Testis (tissue), 2 donors: Measurements from ENCODE around the gene CCL26.

Source experiments
- CTCF ChIP-seq, 3 experiments: fragments of 450-650 bp in 2 of 3; fragments of 200-600 bp in 1 of 3; sonication (generic) in 1 of 3; IDR thresholded peaks; one replicate each; pipeline ENCODE4 v1.5.1; 2016 to 2019; ENCODE audit warnings: antibody characterized with exemption in 3 of 3, mild to moderate bottlenecking in 2 of 3, moderate library complexity in 1 of 3
- POLR2A ChIP-seq: fragments of 450-650 bp; IDR thresholded peaks from one replicate; pipeline ENCODE4 v1.6.1; 2017; ENCODE audit warnings: antibody characterized with exemption, mild to moderate bottlenecking, moderate library complexity

GRCh38 chr7:75732016-75732521, 39.9 kb downstream of the CCL26 start:
- TF ChIP-seq CTCF (IDR thresholded peaks at IDR 0.05): no peak
- no peak for TF ChIP-seq POLR2A
